GM12801 (cell line): ENCODE measurements around the gene WSB2.

Experiments
- CTCF ChIP-seq: IDR thresholded peaks from one replicate; pipeline ENCODE4 v1.5.1; 2011; ENCODE audit warnings: control low read depth; ENCODE audit not compliant: insufficient read length; ENCODE audit errors: extremely low read depth

WSB2 gene

GRCh38 chr12:118073768-118074167, 12.8 kb upstream of the WSB2 start:
- TF ChIP-seq CTCF = no peak

GRCh38 chr12:118070650-118071049, 9.7 kb upstream of the WSB2 start:
- no peak for TF ChIP-seq CTCF

- no peak for TF ChIP-seq CTCF
Measured at GRCh38 chr12:118068445-118068844, 7.5 kb upstream of the WSB2 start.

GRCh38 chr12:118065380-118065779, 4.4 kb upstream of the WSB2 start:
- TF ChIP-seq CTCF = no peak

GRCh38 chr12:118064608-118065007, 3.6 kb upstream of the WSB2 start:
- no peak for TF ChIP-seq CTCF

- TF ChIP-seq CTCF = no peak
Measured at GRCh38 chr12:118063576-118064391, 2.8 kb upstream of the WSB2 start.

- no peak for TF ChIP-seq CTCF
Measured at GRCh38 chr12:118061873-118062843, 1.2 kb upstream of the WSB2 start.
